CD4-positive, alpha-beta T cell treated with Interferon alpha-2 for 1 hour (primary cell): Measurements from ENCODE around the gene SENP5.
A peak's percentile ranks its signal among the peaks of the same experiment; 100 is the strongest.

Experiments
- DNase-seq, 2 donors: peaks; one replicate each; pipeline ENCODE4 v3.0.0-alpha.2; 2020 to 2022

Gene SENP5

GRCh38 chr3:196968233-196969133 is 100.8 kb downstream of the SENP5 start, which contains the start of gene PIGZ:
PIGZ (minus strand) TSS chr3:196968833; CDS start chr3:196952031, 16,802 bp downstream.
- DNase-seq = peak in 1 of 2 donors; percentile 28

- DNase-seq = peak; percentile 28 to 43
Observed at GRCh38 chr3:196969134-196969659, 101.5 kb downstream of the SENP5 start.

GRCh38 chr3:196969660-196970546 is 102.2 kb downstream of the SENP5 start:
- DNase-seq = peak; percentile 66 to 77

GRCh38 chr3:196970547-196971093 is 102.9 kb downstream of the SENP5 start:
- no peak for DNase-seq

- no peak for DNase-seq
Observed at GRCh38 chr3:196971094-196971698, 103.5 kb downstream of the SENP5 start.

GRCh38 chr3:196974661-196975060 is 106.9 kb downstream of the SENP5 start:
- no peak for DNase-seq

GRCh38 chr3:196975349-196975748 is 107.6 kb downstream of the SENP5 start:
- DNase-seq = no peak

GRCh38 chr3:196976941-196977340 is 109.2 kb downstream of the SENP5 start:
- no peak for DNase-seq

GRCh38 chr3:196979545-196979944 is 111.8 kb downstream of the SENP5 start:
- DNase-seq = no peak

GRCh38 chr3:196981657-196982056 is 113.9 kb downstream of the SENP5 start:
- DNase-seq = no peak

- DNase-seq = no peak
Observed at GRCh38 chr3:196983186-196983585, 115.5 kb downstream of the SENP5 start.
